Kidney epithelial cell (primary cell): Measurements from ENCODE around the gene HOTAIR. TPM values are rescaled to one million over a fixed set of nuclear protein-coding genes. Genes with fewer than 3 reads are reported as not detected.

Experiments
- DNase-seq: peaks from one replicate; pipeline ENCODE4 v3.0.0-alpha.2; 2010; ENCODE audit warnings: low read depth
- H3K27me3 ChIP-seq: 2 replicates; pipeline ENCODE4 v1.6.0; 2011; ENCODE audit warnings: low read length; ENCODE audit not compliant: control insufficient read depth, insufficient read depth
- H3K36me3 ChIP-seq: 2 replicates; pipeline ENCODE4 v1.5.1; 2011; ENCODE audit warnings: low read length; ENCODE audit not compliant: control insufficient read depth, insufficient read depth
- H3K4me3 ChIP-seq: 2 replicates; pipeline ENCODE4 v1.5.1; 2011; ENCODE audit warnings: low read depth, mild to moderate bottlenecking, control low read depth, low read length
- total RNA-seq: library from RNA; depleted of rRNA; stranded (reverse); fragments of >200 nt; gene quantifications from 2 replicates; pipeline ENCODE4 v1.2.3, GENCODE V29; 2015
- TF ChIP-seq, protein P1 (sequence below): IDR thresholded peaks from 2 replicates; pipeline ENCODE4 v1.5.1; 2011; ENCODE audit warnings: mild to moderate bottlenecking, moderate library complexity, low read length, control low read depth, inconsistent platforms; ENCODE audit not compliant: insufficient read depth, poor library complexity, severe bottlenecking

Gene HOTAIR
- total RNA-seq, 1 donor from 2014 or later = 0.46 TPM

DNA sequence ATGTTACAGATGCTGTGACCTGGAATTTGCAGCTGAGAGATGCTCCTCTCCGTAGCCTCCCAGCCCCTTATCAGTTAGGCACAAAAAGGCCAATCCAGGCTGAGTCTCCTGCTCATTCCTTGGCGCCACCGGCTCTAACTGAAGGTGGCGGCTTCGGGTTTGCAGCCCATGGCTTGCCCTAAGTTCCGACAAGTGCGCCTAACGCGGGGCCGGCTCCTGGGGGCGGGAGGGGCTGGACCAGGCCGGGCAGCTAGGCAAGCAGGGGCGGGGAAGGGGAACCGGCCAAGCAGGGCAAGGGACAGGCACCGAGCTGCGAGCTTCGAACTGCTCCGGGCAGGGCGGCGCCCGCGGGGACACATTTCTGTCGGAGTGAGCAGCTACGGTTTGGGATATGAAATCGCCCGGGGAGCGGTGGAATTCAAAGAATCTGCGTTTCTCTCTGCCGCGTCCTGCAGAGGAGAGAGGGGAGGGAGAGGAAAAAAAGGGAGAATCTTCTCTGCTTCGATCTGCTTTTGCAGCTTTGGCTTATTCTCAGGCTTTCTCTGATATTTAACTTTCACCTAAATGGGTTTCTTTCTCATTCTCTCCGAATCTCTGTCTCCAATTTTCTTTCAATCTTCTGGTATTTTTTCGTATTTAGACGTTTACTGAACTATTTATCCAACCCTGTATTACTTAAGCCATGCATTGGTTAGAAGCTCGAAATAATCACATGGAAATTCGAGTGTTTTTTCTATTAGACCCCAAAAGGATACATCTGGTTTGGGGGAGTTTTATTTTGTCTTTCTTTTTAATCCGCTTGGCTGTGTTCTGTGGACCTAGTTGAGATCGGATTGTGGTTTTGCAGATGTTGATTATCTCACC, 21.7 kb downstream of the HOTAIR start:
- Histone ChIP-seq H3K36me3 (no peaks in the 10 kb centered on the region), H3K27me3 (peaks cover 99% of the 10 kb centered on the region), H3K4me3 (no peak overlapping the region)
- TF ChIP-seq, protein P1, sequence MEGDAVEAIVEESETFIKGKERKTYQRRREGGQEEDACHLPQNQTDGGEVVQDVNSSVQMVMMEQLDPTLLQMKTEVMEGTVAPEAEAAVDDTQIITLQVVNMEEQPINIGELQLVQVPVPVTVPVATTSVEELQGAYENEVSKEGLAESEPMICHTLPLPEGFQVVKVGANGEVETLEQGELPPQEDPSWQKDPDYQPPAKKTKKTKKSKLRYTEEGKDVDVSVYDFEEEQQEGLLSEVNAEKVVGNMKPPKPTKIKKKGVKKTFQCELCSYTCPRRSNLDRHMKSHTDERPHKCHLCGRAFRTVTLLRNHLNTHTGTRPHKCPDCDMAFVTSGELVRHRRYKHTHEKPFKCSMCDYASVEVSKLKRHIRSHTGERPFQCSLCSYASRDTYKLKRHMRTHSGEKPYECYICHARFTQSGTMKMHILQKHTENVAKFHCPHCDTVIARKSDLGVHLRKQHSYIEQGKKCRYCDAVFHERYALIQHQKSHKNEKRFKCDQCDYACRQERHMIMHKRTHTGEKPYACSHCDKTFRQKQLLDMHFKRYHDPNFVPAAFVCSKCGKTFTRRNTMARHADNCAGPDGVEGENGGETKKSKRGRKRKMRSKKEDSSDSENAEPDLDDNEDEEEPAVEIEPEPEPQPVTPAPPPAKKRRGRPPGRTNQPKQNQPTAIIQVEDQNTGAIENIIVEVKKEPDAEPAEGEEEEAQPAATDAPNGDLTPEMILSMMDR = no peak
- DNase-seq = no peak

DNA sequence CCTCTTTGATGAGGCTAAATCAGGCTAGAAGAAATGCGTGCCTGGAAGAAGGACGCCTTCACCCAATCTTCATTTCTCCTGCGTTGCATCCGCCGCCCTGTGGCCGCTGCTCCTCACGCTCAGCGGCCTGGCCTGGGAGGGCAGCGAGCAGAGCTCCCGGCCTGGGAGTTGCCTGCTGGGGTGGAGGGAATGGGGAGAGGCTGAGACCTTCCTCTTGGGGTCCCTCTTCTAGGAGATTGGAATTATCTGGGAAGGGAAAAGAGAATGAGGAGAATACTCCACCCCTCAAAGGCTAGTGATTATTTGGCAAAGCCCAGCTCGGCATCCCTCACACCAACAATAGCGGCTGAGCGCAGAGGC, 22.4 kb downstream of the HOTAIR start:
- TF ChIP-seq, protein P1 = peak; percentile 11
- Histone ChIP-seq H3K4me3 (no peak overlapping the region), H3K27me3 (peaks cover 99% of the 10 kb centered on the region), H3K36me3 (no peaks in the 10 kb centered on the region)
- DNase-seq = no peak

DNA sequence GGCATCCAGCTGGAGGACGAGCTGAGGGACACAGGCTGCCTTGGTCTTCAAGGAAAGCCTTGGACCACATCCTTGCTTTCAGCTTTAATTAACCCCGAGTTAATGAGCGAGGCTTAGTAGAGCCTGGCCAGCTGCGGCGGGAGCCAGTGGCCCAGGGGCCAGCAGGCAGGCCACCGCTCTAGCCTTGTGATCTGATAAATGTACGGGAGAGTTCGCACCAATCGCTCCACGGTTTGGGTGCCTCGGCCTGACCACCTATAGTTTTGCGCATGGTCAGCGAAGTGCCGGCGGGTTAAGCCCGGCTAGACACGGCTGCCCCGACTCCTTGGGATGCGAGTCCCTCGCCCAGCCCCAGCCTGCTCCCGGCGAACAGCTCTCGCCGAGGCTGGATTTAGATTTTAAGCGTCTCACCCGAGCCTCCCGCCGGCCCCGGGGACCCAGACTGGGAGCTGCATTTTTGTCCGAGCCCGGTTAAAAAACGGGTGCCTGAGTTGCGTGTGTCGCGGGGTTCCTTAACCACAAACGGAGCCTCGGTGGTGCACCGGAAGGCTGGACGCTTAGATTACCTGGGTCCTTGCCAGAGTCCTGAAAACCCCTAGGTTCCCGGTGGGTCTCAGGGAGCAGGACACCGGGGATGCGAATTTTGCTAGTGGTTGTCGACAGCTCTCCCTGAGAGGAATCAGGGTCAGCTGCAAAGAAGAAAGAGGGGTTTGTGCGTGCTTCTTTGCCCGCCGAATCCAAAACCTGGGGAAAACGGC, 23.0 kb downstream of the HOTAIR start:
- TF ChIP-seq, protein P1 = no peak
- no peaks in the 10 kb centered on the region for H3K36me3 ChIP-seq
- peaks cover 97% of the 10 kb centered on the region for H3K27me3 ChIP-seq
- DNase-seq = no peak
- no peak overlapping the region for H3K4me3 ChIP-seq

DNA sequence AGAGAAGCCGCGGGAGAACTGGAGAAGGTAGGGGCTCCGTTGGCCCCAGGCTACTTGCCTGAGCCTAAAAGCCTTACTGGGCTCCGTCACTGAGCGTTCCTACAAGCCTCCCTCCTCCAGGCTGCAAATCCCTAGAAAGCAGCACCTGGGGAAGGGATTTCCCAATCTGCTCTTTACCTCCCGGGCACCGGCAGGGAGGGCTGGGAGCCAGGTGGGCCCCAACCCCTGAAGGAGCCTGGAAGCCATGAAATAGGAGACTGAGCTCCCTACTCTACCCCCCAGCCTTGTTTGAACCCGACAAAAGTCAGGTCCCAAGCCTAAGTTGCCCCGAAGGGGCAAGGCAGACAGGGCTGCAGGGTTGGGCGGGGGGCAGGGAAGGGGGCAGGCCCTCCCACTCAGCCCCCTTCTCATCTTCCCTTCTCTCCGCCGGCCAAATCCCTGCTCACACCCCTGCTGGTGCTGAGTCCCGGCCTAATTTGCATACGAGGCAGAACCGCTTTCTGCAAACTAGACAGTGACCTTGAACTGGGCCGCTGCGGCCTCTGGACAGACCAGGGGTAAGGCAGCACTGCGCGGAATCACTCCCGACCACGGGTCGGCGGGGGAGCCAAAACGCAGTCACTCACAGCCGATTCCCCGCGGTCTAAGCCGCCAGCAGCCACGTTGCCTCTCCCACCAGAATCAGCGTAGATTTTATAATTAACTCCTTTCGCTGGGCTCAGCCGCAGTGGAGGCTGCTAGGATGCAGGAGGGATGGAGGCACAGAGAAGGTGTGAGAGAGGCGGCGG, 23.8 kb downstream of the HOTAIR start:
- no peaks in the 10 kb centered on the region for H3K36me3 ChIP-seq
- DNase-seq = no peak
- peaks cover 91% of the 10 kb centered on the region for H3K27me3 ChIP-seq
- no peak overlapping the region for H3K4me3 ChIP-seq
- TF ChIP-seq, protein P1 = no peak

DNA sequence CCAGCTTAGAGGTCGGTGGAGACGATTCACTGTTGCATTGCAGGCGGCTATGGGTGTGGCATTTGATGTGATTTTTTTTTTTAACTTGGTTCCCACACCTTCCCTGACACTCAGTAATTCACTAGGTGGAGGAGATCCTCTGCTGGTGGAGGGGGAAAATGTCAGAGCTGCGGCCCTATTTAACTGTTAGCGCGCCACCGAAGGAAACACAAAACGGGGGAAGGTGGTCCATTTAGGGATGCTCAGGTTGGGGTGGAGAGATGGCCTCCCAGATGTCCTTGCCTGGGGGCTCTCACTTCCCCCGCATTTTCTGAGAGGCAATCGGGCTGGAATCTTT, 24.3 kb downstream of the HOTAIR start:
- TF ChIP-seq, protein P1 = no peak

More for the DNA sequence above, 24.3 kb downstream of the HOTAIR start:
- H3K27me3 ChIP-seq = peaks cover 91% of the 10 kb centered on the region
- H3K4me3 ChIP-seq = no peak overlapping the region
- H3K36me3 ChIP-seq = no peaks in the 10 kb centered on the region
- no peak for DNase-seq
